Lower lobe of right lung (tissue), 2 donors: ENCODE measurements around the gene NRXN2. TPM values are rescaled to one million over a fixed set of nuclear protein-coding genes. Genes with fewer than 3 reads are reported as not detected.

ENCODE experiments used
- ATAC-seq, 2 donors: fragments of 200-7000 bp; cut with Tn5 transposase; one replicate each; pipeline ENCODE4 v1.9.1; 2020 to 2022; ENCODE audit warnings: mild to moderate bottlenecking in 2 of 2, moderate library complexity in 2 of 2
- DNase-seq: peaks from one replicate; pipeline ENCODE4 v3.0.0-alpha.2; 2020
- H3K27ac ChIP-seq: fragments of 200-600 bp; one replicate; pipeline ENCODE4 v1.8.0; 2022
- H3K27me3 ChIP-seq: fragments of 200-600 bp; one replicate; pipeline ENCODE4 v1.8.0; 2022; ENCODE audit warnings: low read depth
- H3K36me3 ChIP-seq: fragments of 200-600 bp; one replicate; pipeline ENCODE4 v1.8.0; 2022; ENCODE audit warnings: mild to moderate bottlenecking
- H3K4me1 ChIP-seq: fragments of 200-600 bp; one replicate; pipeline ENCODE4 v1.8.0; 2022
- H3K4me3 ChIP-seq: fragments of 200-600 bp; one replicate; pipeline ENCODE4 v1.8.0; 2022; ENCODE audit warnings: mild to moderate bottlenecking
- H3K9me3 ChIP-seq: fragments of 200-600 bp; one replicate; pipeline ENCODE4 v1.8.0; 2022
- CTCF ChIP-seq: fragments of 200-600 bp; IDR thresholded peaks from one replicate; pipeline ENCODE4 v1.8.0; 2022; ENCODE audit warnings: antibody characterized with exemption, mild to moderate bottlenecking
- intact Hi-C: fragments of 100-400 bp; cut with DNase I; formaldehyde crosslinking; loops from one replicate; pipeline ENCODE4 v1.11.0; 2022
- total RNA-seq: library from RNA; stranded (reverse); fragmentation: NEBNext Ultra II Directional; extraction: Animal tissue kit (Norgen Biotek cat#: 25700); gene quantifications from one replicate; pipeline ENCODE4 v1.2.1, GENCODE V29; 2021
- donor health status: DM: no; HTN: yes; CAD: no; lungs with severe emphysema.

Gene NRXN2
- total RNA-seq, 1 donor from 2014 or later = 1.7 TPM

- Histone ChIP-seq H3K27ac (no peak overlapping the region), H3K36me3 (no peaks in the 10 kb centered on the region), H3K4me1 (no peaks in the 10 kb centered on the region), H3K4me3 (no peak overlapping the region), H3K27me3 (peaks cover 73% of the 10 kb centered on the region), H3K9me3 (no peaks in the 10 kb centered on the region)
- TF ChIP-seq CTCF = no peak
- intact Hi-C loops = no loop called here
- ATAC-seq (peak in 1 of 2 donors; percentile 4), DNase-seq (no peak)
Observed at GRCh38 chr11:64637334-64638017, 85.5 kb downstream of the NRXN2 start.

GRCh38 chr11:64633555-64634159, 89.3 kb downstream of the NRXN2 start:
- no peak for TF ChIP-seq CTCF
- DNase-seq (no peak), ATAC-seq (no peak)
- Histone ChIP-seq H3K4me3 (no peak overlapping the region), H3K27me3 (peaks cover 50% of the 10 kb centered on the region), H3K36me3 (no peaks in the 10 kb centered on the region), H3K9me3 (no peaks in the 10 kb centered on the region), H3K27ac (no peak overlapping the region), H3K4me1 (no peaks in the 10 kb centered on the region)
- intact Hi-C loops = no loop called here

GRCh38 chr11:64632654-64633053, 90.3 kb downstream of the NRXN2 start:
- ATAC-seq (no peak), DNase-seq (no peak)
- Histone ChIP-seq H3K4me3 (no peak overlapping the region), H3K4me1 (no peaks in the 10 kb centered on the region), H3K36me3 (no peaks in the 10 kb centered on the region), H3K9me3 (no peaks in the 10 kb centered on the region), H3K27ac (no peak overlapping the region), H3K27me3 (peaks cover 40% of the 10 kb centered on the region)
- no peak for TF ChIP-seq CTCF
- intact Hi-C loops = no loop called here

- Histone ChIP-seq H3K36me3 (no peaks in the 10 kb centered on the region), H3K27ac (no peak overlapping the region), H3K4me1 (no peaks in the 10 kb centered on the region), H3K27me3 (peaks cover 36% of the 10 kb centered on the region), H3K4me3 (no peak overlapping the region), H3K9me3 (no peaks in the 10 kb centered on the region)
- ATAC-seq = no peak
- intact Hi-C loops = no loop called here
- no peak for TF ChIP-seq CTCF
- no peak for DNase-seq
Observed at GRCh38 chr11:64632237-64632636, 90.8 kb downstream of the NRXN2 start.

- DNase-seq (no peak), ATAC-seq (no peak)
- Histone ChIP-seq H3K4me1 (no peaks in the 10 kb centered on the region), H3K27ac (no peak overlapping the region), H3K36me3 (no peaks in the 10 kb centered on the region), H3K4me3 (no peak overlapping the region), H3K9me3 (no peaks in the 10 kb centered on the region), H3K27me3 (peaks cover 30% of the 10 kb centered on the region)
- intact Hi-C loops = no loop called here
- no peak for TF ChIP-seq CTCF
Observed at GRCh38 chr11:64631675-64632074, 91.3 kb downstream of the NRXN2 start.
